PC-9 (cell line): ENCODE results near the gene PDIA5.

ENCODE experiments used
- CTCF ChIP-seq: fragments of 200-600 bp; sonication (generic); conservative IDR thresholded peaks from 2 replicates; pipeline ENCODE4 v1.6.1; 2017; ENCODE audit warnings: mixed run types, antibody characterized with exemption, mild to moderate bottlenecking, moderate library complexity
- EZH2 ChIP-seq: fragments of 200-600 bp; sonication (generic); IDR thresholded peaks from 2 replicates; pipeline ENCODE4 v1.8.0; 2017; ENCODE audit warnings: antibody characterized with exemption, low read depth

- TF ChIP-seq CTCF, result no peak
- no peak for TF ChIP-seq EZH2
Measured at GRCh38 chr3:123078101-123078500, 11.3 kb downstream of the PDIA5 start.
